HEK293T (cell line): ENCODE results near the gene AGAP1.

Source experiments
- BHLHE40 ChIP-seq: fragments of 450-650 bp; IDR thresholded peaks from 2 replicates; pipeline ENCODE4 v1.6.1; 2016; ENCODE audit warnings: mild to moderate bottlenecking, moderate library complexity, borderline replicate concordance
- TARDBP ChIP-seq: fragments of 450-650 bp; IDR thresholded peaks from 2 replicates; pipeline ENCODE4 v1.6.1; 2016

DNA sequence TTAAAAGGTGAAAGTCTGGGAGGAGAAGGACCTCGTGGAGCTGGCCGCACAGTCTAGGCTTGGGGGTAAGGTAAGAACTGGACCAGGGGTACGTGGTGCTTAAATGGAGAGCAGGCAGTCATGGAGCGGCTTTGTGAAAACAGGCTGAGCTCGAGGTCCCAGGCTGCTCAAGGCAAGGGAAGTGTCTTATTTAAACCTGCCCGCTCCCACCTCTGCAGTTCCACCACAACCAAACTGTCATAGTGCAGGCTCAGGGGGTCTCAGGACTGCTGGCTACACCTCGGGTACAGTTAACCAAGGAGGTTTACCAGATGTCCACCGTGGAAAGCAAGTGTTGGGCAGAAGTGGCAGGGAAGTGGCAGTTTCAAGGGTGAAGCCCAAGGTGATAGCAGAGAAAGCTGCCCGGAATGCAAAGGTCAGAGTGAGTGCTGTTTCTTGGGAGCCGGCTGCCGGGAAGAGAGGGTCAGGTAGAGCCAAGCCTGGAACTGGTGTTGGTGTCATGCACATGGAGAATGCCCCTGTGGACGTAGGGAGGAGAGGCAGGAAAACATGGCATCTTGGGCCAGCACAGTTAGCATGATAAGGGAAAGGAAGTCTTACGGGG, 471.0 kb downstream of the AGAP1 start:
- no peak for TF ChIP-seq TARDBP
- TF ChIP-seq BHLHE40, result no peak
